Panc1 (cell line): Measurements from ENCODE around the gene XXYLT1. TPM values are rescaled to one million over a fixed set of nuclear protein-coding genes. Genes with fewer than 3 reads are reported as not detected.

Experiments
- ATAC-seq: fragments of 200-7000 bp; cut with Tn5 transposase; 2 replicates; pipeline ENCODE4 v1.9.1; 2020; ENCODE audit warnings: mild to moderate bottlenecking, moderate library complexity
- BruUV-seq: library from RNA; stranded (reverse); fragments of 400-500 nt; replicated peaks from 2 replicates; lab custom pipeline; 2021; lab: Mats Ljungman, UMichigan
- CTCF ChIA-PET: fragments of 300-600 bp; sonication (Branson Sonifier 250); formaldehyde crosslinking; loops from one replicate; lab custom pipeline; 2022; ENCODE audit warnings: antibody characterized with exemption; lab: Charles Lee
- POLR2A ChIA-PET: fragments of 300-600 bp; sonication (Branson Sonifier 250); formaldehyde crosslinking; loops from one replicate; lab custom pipeline; 2022; ENCODE audit warnings: antibody characterized with exemption; lab: Charles Lee
- DNase-seq: peaks from one replicate; pipeline ENCODE4 v3.0.0-alpha.2; 2010; ENCODE audit warnings: low read depth, low spot score
- H3K27ac ChIP-seq: 2 replicates; pipeline ENCODE4 v1.5.1; 2011; ENCODE audit warnings: mild to moderate bottlenecking, low read length, inconsistent platforms
- H3K27me3 ChIP-seq: fragments of 200-500 bp; sonication (Bioruptor generic); 2 replicates; pipeline ENCODE4 v1.6.0; 2014; ENCODE audit warnings: low read length, inconsistent platforms; ENCODE audit not compliant: control insufficient read depth, insufficient read depth
- H3K36me3 ChIP-seq: fragments of 200-500 bp; sonication (Bioruptor generic); 2 replicates; pipeline ENCODE4 v1.5.1; 2014; ENCODE audit warnings: inconsistent platforms, mild to moderate bottlenecking, low read length, moderate library complexity; ENCODE audit not compliant: control insufficient read depth, insufficient read depth
- H3K4me1 ChIP-seq: 2 replicates; pipeline ENCODE4 v1.5.1; 2011; ENCODE audit warnings: inconsistent platforms, mild to moderate bottlenecking, low read length, moderate library complexity; ENCODE audit not compliant: control insufficient read depth, insufficient read depth
- H3K4me3 ChIP-seq, 2 experiments: 2 replicates each; pipeline ENCODE4 v1.5.1; 2011 to 2012; ENCODE audit warnings: low read depth in 2 of 2, low read length in 2 of 2, mild to moderate bottlenecking in 2 of 2, inconsistent platforms in 1 of 2, moderate library complexity in 1 of 2
- H3K9me3 ChIP-seq: fragments of 200-500 bp; sonication (Bioruptor generic); 2 replicates; pipeline ENCODE4 v1.5.1; 2014; ENCODE audit warnings: low read depth, mild to moderate bottlenecking, inconsistent platforms, low read length, moderate library complexity; ENCODE audit not compliant: control insufficient read depth, insufficient read depth
- POLR2AphosphoS5 ChIP-seq: IDR thresholded peaks from 2 replicates; pipeline ENCODE4 v1.6.1; 2012; ENCODE audit warnings: mild to moderate bottlenecking, low read depth, low read length, moderate library complexity
- REST ChIP-seq, 2 experiments: IDR thresholded peaks; 2 replicates each; pipeline ENCODE4 v1.6.1; 2011 to 2012; ENCODE audit warnings: low read depth in 2 of 2, control low read depth in 1 of 2, low read length in 1 of 2, mild to moderate bottlenecking in 1 of 2, moderate library complexity in 1 of 2; ENCODE audit not compliant: insufficient read depth in 1 of 2
- SIN3A ChIP-seq: IDR thresholded peaks from 2 replicates; pipeline ENCODE4 v1.6.1; 2012; ENCODE audit warnings: low read depth, mild to moderate bottlenecking, low read length, moderate library complexity, borderline replicate concordance; ENCODE audit not compliant: insufficient read depth
- TCF7L2 ChIP-seq: IDR thresholded peaks from 2 replicates; pipeline ENCODE4 v1.6.1; 2011; ENCODE audit warnings: mild to moderate bottlenecking, low read depth, low read length, inconsistent platforms
- in situ Hi-C: cut with HindIII; loops from 2 replicates; pipeline ENCODE4 v1.10.0; 2016; ENCODE audit warnings: low sequenced_read_pairs, low pct_unique_long_range_greater_than_20kb
- intact Hi-C: fragments of 100-400 bp; cut with micrococcal nuclease; formaldehyde crosslinking; loops from one replicate; pipeline ENCODE4 v1.10.0; 2022; ENCODE audit not compliant: unreplicated experiment
- total RNA-seq: library from RNA; stranded (reverse); gene quantifications from one replicate; pipeline ENCODE4 v1.2.1, GENCODE V29; 2021; ENCODE audit not compliant: unreplicated experiment
- TF ChIP-seq, protein P1 (sequence below): fragments of 450-650 bp; IDR thresholded peaks from 2 replicates; pipeline ENCODE4 v1.5.1; 2017; ENCODE audit warnings: mild to moderate bottlenecking

XXYLT1 gene
- total RNA-seq, 1 experiment from 2014 or later = 26.0 TPM

GRCh38 chr3:195208183-195208582, 62.8 kb downstream of the XXYLT1 start:
- H3K9me3 ChIP-seq = no peaks in the 10 kb centered on the region
- no TSS peak for BruUV-seq
- no peak for TF ChIP-seq TCF7L2
- TF ChIP-seq, protein P1, sequence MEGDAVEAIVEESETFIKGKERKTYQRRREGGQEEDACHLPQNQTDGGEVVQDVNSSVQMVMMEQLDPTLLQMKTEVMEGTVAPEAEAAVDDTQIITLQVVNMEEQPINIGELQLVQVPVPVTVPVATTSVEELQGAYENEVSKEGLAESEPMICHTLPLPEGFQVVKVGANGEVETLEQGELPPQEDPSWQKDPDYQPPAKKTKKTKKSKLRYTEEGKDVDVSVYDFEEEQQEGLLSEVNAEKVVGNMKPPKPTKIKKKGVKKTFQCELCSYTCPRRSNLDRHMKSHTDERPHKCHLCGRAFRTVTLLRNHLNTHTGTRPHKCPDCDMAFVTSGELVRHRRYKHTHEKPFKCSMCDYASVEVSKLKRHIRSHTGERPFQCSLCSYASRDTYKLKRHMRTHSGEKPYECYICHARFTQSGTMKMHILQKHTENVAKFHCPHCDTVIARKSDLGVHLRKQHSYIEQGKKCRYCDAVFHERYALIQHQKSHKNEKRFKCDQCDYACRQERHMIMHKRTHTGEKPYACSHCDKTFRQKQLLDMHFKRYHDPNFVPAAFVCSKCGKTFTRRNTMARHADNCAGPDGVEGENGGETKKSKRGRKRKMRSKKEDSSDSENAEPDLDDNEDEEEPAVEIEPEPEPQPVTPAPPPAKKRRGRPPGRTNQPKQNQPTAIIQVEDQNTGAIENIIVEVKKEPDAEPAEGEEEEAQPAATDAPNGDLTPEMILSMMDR = no peak
- no peak for TF ChIP-seq REST (IDR thresholded peaks at IDR 0.05; ENCODE audit: insufficient read depth in 1 of 2, low read depth in 2 of 2, low read length in 1 of 2)
- TF ChIP-seq SIN3A = no peak
- no peak for TF ChIP-seq POLR2AphosphoS5
- DNase-seq (no peak), ATAC-seq (no peak)
- no peaks in the 10 kb centered on the region for H3K36me3 ChIP-seq
- intact Hi-C loops (no loop called here), in situ Hi-C loops (no loop called here)
- H3K4me3 ChIP-seq = no peak overlapping the region
- ChIA-PET CTCF (no interaction called here), POLR2A (no interaction called here)
- no peak overlapping the region for H3K27ac ChIP-seq
- H3K27me3 ChIP-seq = no peaks in the 10 kb centered on the region
- peaks cover 20% of the 10 kb centered on the region; the same call in 1 of the 2 replicates for H3K4me1 ChIP-seq

GRCh38 chr3:195207731-195208130, 63.2 kb downstream of the XXYLT1 start:
- no peak overlapping the region for H3K4me3 ChIP-seq
- in situ Hi-C loops = no loop called here
- no peaks in the 10 kb centered on the region for H3K36me3 ChIP-seq
- intact Hi-C loops = no loop called here
- no peak for DNase-seq
- no peak overlapping the region for H3K27ac ChIP-seq
- H3K4me1 ChIP-seq = peaks cover 20% of the 10 kb centered on the region; the same call in 1 of the 2 replicates
- ChIA-PET POLR2A (no interaction called here), CTCF (no interaction called here)
- no peaks in the 10 kb centered on the region for H3K9me3 ChIP-seq
- TF ChIP-seq POLR2AphosphoS5 (no peak), REST (IDR thresholded peaks at IDR 0.05; ENCODE audit: insufficient read depth in 1 of 2, low read depth in 2 of 2, low read length in 1 of 2) (no peak), TCF7L2 (no peak), SIN3A (no peak)
- TF ChIP-seq, protein P1 = no peak
- BruUV-seq = no TSS peak
- no peaks in the 10 kb centered on the region for H3K27me3 ChIP-seq
- ATAC-seq = no peak
